Naive B cell (primary cell): ENCODE data around the gene UQCRC2. TPM values are rescaled to one million over a fixed set of nuclear protein-coding genes. Genes with fewer than 3 reads are reported as not detected.
"Not testable (repeated sequence)": the region's sequence is repeated elsewhere in the genome, so short reads cannot be mapped to it uniquely, and the experiment has no call there.

ENCODE experiments used
- ATAC-seq, 2 donors: fragments of 150-1000 bp; cut with Tn5 transposase; 2 replicates each; pipeline ENCODE4 v1.10.0; 2021; ENCODE audit warnings: low read depth in 2 of 2, mild to moderate bottlenecking in 2 of 2, moderate library complexity in 2 of 2
- DNase-seq: peaks from one replicate; pipeline ENCODE4 v3.0.0; 2022
- H3K27ac Mint-ChIP-seq, 6 donors: one replicate each; pipeline ENCODE4 v1.8.0; 2020 to 2022; ENCODE audit warnings: mild to moderate bottlenecking in 6 of 6, mixed read lengths in 6 of 6, moderate library complexity in 5 of 6, inconsistent platforms in 2 of 6
- H3K27me3 Mint-ChIP-seq, 3 donors: one replicate each; pipeline ENCODE4 v1.8.0; 2021 to 2022; ENCODE audit warnings: mixed read lengths in 3 of 3, mild to moderate bottlenecking in 1 of 3
- H3K36me3 Mint-ChIP-seq, 2 donors: one replicate each; pipeline ENCODE4 v1.8.0; 2020 to 2022; ENCODE audit warnings: mixed read lengths in 2 of 2, inconsistent platforms in 1 of 2, mild to moderate bottlenecking in 1 of 2
- H3K4me1 Mint-ChIP-seq, 3 donors: one replicate each; pipeline ENCODE4 v1.8.0; 2020 to 2022; ENCODE audit warnings: mixed read lengths in 3 of 3, inconsistent platforms in 1 of 3, mild to moderate bottlenecking in 1 of 3, moderate library complexity in 1 of 3
- H3K4me3 Mint-ChIP-seq, 8 donors: one replicate each; pipeline ENCODE4 v1.8.0; 2020 to 2022; ENCODE audit warnings: mild to moderate bottlenecking in 8 of 8, mixed read lengths in 8 of 8, moderate library complexity in 8 of 8, inconsistent platforms in 2 of 8
- H3K9me3 Mint-ChIP-seq, 7 donors: one replicate each; pipeline ENCODE4 v1.8.0; 2020 to 2022; ENCODE audit warnings: mixed read lengths in 7 of 7, mild to moderate bottlenecking in 5 of 7, inconsistent platforms in 2 of 7, moderate library complexity in 1 of 7
- polyA plus RNA-seq, 6 donors: library from polyadenylated mRNA; unstranded; fragments of 300-500 nt; fragmentation: Illumina TruSeq; gene quantifications; one replicate each; pipeline ENCODE4 v1.2.3, GENCODE V29; 2021; ENCODE audit warnings: low read depth in 6 of 6

The UQCRC2 gene
- polyA plus RNA-seq: 100 to 1,000 TPM; 153 to 292 (median 181) TPM

DNA sequence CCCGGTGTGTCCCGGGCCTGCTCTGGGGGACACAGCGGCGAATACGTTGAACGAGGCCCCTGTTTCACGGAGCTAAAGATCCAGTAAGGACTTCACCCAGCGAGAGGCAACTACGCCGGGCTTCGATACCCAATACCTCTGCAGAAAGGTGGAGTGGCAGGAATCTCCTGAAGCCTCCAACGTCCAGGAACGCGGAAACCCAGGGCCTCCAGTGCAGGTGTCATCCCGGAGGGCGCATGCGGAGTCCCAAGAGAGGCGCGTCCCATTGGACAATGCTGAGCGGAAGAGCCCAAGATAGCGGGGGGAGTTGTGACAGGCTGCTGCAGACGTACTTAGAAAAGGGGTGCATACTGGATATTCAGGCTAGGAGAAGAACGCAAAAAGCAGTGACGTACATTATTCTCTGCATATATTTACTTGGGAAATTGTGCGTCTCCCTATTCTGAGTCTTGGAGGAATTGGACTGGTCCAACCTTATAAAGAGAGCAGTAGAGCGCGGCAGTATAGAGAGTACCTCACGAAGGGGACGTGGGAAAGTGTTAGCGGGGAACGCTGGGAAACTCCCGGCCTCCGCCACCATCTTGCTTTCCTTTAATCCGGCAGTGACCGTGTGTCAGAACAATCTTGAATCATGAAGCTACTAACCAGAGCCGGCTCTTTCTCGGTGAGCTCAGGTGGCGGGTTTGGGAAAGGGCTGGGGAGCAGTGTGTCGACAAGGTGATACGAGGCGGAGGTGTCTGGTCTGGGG lies at the start of gene UQCRC2:
Gene UQCRC2 (plus strand): TSS at position 569 of the 748 bp plus-strand sequence. CDS start 63 bp downstream, at position 632.
- Mint-ChIP-seq H3K9me3 (no peaks in the 10 kb centered on the region), H3K4me3 (peak within 1 kb of the TSS; percentile 95 to 100 (median 99)), H3K27ac (peak within 1 kb of the TSS; percentile 99 to 100 (median 100)), H3K27me3 (no peaks in the 10 kb centered on the region), H3K4me1 (peaks cover 42 to 82% (median 44%) of the 10 kb centered on the region in 3 donors), H3K36me3 (peaks cover 0 to 7% of the 10 kb centered on the region in 2 donors)
- peak; percentile 86 for DNase-seq
- ATAC-seq: peak; percentile 83 to 85

DNA sequence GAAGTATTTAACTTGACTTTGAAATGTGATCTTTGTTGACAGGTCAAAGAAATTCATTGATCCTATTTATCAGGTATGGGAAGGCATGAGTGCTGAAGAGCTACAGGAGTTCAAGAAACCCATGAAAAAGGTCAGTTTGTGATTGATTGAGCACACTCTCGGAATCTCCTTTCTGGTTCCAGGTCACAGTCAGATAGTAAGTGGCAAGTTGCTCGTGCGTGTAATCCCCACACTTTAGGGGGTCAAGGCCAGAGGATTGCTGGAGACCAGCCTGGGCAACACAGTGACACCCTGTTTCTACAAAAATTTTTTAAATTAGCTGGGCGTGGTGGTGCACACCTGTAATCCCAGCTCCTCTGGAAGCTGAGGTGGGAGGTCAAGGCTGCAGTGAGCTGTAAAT lies 20.5 kb upstream of the UQCRC2 start:
- not testable (repeated sequence) for DNase-seq, H3K27me3 Mint-ChIP-seq

DNA sequence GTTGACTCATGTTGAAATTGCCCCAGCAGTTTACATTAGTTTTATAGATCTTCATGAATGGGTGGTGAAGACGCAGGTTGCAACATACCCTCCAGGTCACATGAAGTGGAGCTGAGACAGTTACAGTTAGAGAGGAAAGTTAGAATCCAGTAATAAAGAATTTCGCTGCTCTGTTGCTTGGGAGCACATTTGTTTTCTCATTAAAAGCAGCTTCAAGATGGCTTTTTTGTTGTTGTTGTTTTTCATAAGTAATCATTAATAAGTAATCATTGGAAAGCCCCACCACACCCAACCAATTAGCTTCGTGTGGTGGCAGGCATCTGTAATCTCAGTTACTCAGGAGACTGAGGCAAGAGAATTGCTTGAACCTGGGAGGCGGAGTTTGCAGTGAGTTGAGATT lies 19.8 kb upstream of the UQCRC2 start:
- H3K27ac Mint-ChIP-seq, H3K27me3 Mint-ChIP-seq, H3K4me3 Mint-ChIP-seq, H3K4me1 Mint-ChIP-seq, H3K9me3 Mint-ChIP-seq, H3K36me3 Mint-ChIP-seq, DNase-seq, ATAC-seq: not testable (repeated sequence)

More for the DNA sequence above, 20.5 kb upstream of the UQCRC2 start:
- H3K4me3 Mint-ChIP-seq, H3K27ac Mint-ChIP-seq, ATAC-seq, H3K36me3 Mint-ChIP-seq, H3K9me3 Mint-ChIP-seq, H3K4me1 Mint-ChIP-seq: not testable (repeated sequence)

DNA sequence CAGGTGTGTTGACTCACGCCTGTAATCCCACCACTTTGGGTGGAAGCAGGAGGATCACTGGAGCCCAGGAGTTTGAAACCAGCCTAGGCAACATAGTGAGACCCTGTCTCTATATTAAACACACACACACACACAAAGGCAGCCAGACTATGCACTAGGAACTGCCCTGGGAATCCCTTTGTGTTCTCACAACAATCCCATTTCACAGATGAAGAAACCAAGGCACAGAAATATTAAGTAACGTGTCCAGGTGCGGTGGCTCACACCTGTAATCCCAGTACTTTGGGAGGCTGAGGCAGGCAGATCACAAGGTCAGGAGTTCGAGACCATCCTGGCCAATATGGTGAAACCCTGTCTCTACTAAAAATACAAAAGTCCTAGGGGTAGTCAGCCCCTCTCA lies 19.4 kb upstream of the UQCRC2 start:
- not testable (repeated sequence) for H3K9me3 Mint-ChIP-seq, H3K27me3 Mint-ChIP-seq, DNase-seq, H3K4me1 Mint-ChIP-seq, ATAC-seq, H3K4me3 Mint-ChIP-seq, H3K36me3 Mint-ChIP-seq
- H3K27ac Mint-ChIP-seq: peak overlapping the region in 1 of 6 donors; percentile 71

DNA sequence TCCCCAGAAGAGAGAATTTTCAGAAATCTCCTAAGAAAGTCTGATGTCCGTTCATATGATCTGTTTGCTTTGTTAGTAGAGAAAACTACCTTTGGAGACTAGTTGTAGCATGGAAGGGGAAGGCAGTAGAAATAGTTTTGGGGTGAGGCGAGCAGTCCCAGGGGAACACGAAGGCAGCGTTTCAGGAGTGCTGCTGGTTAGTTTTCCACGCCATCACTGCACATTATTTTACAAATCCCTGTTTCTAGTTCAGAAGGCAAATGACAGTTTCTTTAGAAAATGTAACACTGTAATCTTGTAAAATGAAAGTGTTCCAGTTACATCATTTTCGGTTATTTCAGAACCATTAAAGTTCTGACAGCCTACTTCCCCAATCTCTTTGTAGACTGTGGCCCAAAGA lies 16.9 kb upstream of the UQCRC2 start:
- H3K4me1 Mint-ChIP-seq, H3K9me3 Mint-ChIP-seq, ATAC-seq, DNase-seq, H3K27ac Mint-ChIP-seq, H3K36me3 Mint-ChIP-seq, H3K4me3 Mint-ChIP-seq, H3K27me3 Mint-ChIP-seq: not testable (repeated sequence)

DNA sequence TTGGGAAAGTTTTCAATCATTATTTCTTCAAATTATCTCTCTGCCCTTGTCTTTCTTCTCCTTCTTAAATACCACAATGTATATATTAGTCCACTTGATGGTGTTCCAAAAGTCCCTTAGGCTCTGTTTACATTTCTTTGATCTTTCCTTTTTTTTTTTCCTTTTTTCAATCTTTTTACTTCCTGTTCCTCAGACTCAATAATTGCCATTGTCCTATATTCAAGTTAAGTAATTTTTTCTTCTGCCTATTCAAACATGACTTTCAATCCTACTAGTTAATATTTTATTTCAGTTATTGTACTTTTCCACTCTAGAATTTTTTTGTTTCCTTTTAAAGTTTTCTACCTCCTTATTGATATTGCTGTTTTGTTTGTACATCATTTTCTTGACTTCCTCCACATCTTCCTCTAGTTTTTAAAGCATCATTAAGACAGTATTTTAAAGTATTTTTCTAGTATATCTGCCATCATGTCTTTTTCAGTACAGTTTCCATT lies 15.8 kb upstream of the UQCRC2 start:
- no peak for ATAC-seq
- no peak for DNase-seq
- Mint-ChIP-seq H3K27me3 (peaks cover 0 to 7% (median 0%) of the 10 kb centered on the region in 3 donors), H3K36me3 (no peaks in the 10 kb centered on the region), H3K4me3 (no peak overlapping the region), H3K9me3 (no peaks in the 10 kb centered on the region), H3K27ac (peak overlapping the region in 2 of 6 donors; percentile 67 to 77), H3K4me1 (peaks cover 6 to 8% (median 8%) of the 10 kb centered on the region in 3 donors)

DNA sequence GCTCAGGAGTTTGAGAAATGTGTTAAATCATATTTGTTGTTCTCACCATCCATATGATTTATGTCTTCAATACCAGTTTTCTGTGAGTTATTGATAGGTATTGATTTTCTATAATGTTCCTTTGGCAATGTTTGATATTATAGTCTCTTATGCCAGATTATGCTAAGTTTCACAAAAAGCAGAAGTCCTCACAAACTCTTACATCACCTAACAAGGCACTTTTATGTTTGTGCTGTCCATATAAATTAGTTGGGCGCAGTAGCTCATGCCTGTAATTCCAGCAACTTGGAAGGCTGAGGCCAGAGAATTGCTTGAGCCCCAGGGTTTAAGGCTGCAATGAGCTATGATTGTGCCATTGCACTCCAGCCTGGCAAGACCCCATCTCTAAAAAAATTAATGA lies 12.6 kb upstream of the UQCRC2 start:
- no peak overlapping the region for H3K4me3 Mint-ChIP-seq
- H3K9me3 Mint-ChIP-seq: peaks cover 0 to 3% (median 0%) of the 10 kb centered on the region in 7 donors
- no peaks in the 10 kb centered on the region for H3K27me3 Mint-ChIP-seq
- no peaks in the 10 kb centered on the region for H3K36me3 Mint-ChIP-seq
- no peak for ATAC-seq
- DNase-seq: no peak
- H3K4me1 Mint-ChIP-seq: no peaks in the 10 kb centered on the region
- no peak overlapping the region for H3K27ac Mint-ChIP-seq

DNA sequence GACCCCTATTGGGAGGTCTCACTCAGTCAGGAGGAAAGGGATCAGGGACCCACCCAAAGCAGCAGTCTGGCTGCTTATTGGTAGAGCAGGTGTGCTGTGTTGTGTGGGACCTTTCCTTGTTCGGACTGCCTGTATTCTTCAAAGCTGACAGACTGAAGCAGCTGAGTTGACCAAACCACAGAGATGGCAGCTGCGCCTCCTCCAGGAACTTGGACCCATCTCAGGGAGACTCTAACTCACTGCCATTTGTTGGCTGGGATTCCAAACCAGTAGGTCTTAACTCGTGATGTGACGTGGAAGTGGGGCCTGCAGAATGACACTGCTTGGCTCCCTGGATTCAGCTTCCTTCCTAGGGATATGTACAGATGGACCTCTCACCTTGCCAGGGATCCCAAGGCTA lies 9.6 kb upstream of the UQCRC2 start:
- peaks cover 0 to 3% (median 0%) of the 10 kb centered on the region in 7 donors for H3K9me3 Mint-ChIP-seq
- H3K27ac Mint-ChIP-seq: no peak overlapping the region
- H3K27me3 Mint-ChIP-seq: no peaks in the 10 kb centered on the region
- H3K4me3 Mint-ChIP-seq: no peak overlapping the region
- DNase-seq (no peak), ATAC-seq (no peak)
- peaks cover 8 to 11% (median 11%) of the 10 kb centered on the region in 3 donors for H3K4me1 Mint-ChIP-seq
- H3K36me3 Mint-ChIP-seq: no peaks in the 10 kb centered on the region

DNA sequence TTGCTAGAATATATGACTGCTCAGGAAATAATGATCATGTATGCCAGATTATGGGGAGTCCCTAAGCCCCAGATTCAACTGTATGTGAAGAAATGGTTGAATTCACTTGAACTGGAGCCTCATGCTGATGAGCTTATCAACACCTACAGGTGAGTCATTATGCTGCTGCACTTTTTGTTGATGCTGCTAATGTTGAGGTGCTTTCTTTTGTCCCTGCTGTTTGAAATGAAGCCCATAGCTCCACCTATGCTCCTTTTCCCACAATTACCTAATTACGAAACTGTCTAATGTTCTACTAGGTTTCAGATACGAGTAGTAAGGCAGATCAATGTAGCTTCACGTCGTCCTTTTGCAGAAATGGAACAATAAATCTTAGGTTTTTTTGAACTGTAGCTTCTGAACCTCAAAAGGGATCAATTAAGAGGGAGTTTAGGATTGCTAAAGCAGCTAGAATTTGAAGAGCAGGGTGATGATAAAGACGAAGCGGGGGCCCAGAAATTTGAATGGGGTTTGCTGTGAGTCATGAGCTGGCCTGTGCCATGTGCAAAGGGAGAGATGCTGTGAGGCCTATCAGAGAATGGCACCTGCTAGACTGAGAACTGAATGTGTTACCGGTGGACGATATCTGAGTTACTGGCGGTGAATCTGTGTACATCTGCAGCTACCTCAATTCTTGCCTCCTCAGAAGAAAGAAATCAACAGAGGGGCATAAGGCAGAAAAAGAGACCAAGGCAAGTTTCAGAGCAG lies 6.1 kb upstream of the UQCRC2 start:
- Mint-ChIP-seq H3K27ac (peak overlapping the region in 3 of 6 donors; percentile 5 to 90 (median 44)), H3K9me3 (peaks cover 0 to 3% (median 0%) of the 10 kb centered on the region in 7 donors), H3K27me3 (no peaks in the 10 kb centered on the region), H3K36me3 (no peaks in the 10 kb centered on the region), H3K4me1 (peaks cover 25 to 44% (median 27%) of the 10 kb centered on the region in 3 donors), H3K4me3 (peak overlapping the region in 1 of 8 donors; percentile 71)
- DNase-seq: no peak
- ATAC-seq: no peak

DNA sequence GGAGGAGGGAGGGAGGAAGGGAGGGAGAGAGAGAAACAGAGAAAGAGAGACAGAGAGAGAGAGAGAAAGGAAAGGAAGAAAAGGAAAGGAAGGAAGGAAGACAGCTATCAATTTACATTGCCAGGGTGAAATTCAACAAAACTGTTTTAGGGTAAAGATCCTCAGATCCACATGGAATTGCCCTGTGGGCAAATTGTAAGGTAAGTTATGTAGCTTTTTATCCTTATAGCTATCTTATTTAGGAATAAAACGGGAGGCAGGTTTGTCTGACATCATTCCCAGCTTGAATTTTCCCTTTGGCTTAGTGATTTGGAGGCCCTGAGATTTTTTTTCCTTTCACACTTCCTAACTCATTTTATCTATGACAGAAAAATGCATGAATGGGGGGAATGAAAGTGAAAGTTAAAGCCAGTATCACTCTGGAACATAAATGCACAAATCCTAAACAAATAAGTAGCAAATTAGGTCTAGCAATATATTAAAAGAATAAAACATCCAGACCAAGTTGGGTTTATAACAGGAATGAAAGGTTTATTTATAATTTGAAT lies 3.4 kb upstream of the UQCRC2 start:
- H3K4me3 Mint-ChIP-seq: peak overlapping the region in 2 of 8 donors; percentile 15 to 56
- peaks cover 37 to 65% (median 42%) of the 10 kb centered on the region in 3 donors for H3K4me1 Mint-ChIP-seq
- DNase-seq (no peak), ATAC-seq (no peak)
- H3K27ac Mint-ChIP-seq: peak overlapping the region; percentile 6 to 85 (median 55)
- H3K27me3 Mint-ChIP-seq: no peaks in the 10 kb centered on the region
- no peaks in the 10 kb centered on the region for H3K9me3 Mint-ChIP-seq
- no peaks in the 10 kb centered on the region for H3K36me3 Mint-ChIP-seq

DNA sequence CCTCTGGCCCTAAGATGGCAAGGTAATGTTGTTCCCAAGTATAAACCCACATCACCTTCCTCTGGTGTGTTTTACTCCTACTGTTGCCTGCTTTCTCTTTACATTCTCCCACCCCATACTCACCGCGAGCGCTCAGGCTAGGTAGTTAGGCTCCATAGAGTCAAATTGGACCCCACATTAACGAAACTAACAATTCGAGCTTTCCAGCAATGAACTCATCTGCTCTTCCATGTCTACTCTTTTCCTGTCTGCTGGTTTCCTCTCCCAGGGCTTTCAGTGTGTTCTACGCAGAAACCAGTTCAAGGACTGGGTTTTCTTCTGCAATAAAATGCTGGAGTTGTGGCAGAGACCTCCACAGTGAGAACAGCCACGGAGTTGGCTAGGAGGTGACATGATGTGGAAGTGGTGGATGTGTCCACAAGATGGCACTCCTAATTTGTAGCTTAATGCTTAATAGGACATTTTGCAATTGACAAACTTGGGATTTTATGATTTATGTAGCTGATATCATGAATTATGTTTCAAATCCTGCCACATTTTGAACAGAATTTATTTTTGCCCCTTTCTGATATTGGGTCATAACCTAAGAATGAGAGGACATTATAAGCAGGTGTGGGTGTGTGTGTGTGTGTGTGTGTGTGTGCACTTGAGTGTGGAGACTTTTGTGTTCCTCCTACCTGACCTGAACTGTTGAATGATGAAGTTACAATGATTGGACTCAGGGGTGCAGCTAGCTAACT lies 2.2 kb upstream of the UQCRC2 start:
- Mint-ChIP-seq H3K4me3 (peak overlapping the region; percentile 60 to 99 (median 80)), H3K9me3 (no peaks in the 10 kb centered on the region), H3K36me3 (no peaks in the 10 kb centered on the region), H3K27me3 (no peaks in the 10 kb centered on the region), H3K27ac (peak overlapping the region; percentile 81 to 97 (median 92)), H3K4me1 (peaks cover 42 to 75% (median 43%) of the 10 kb centered on the region in 3 donors)
- DNase-seq: no peak
- no peak for ATAC-seq

DNA sequence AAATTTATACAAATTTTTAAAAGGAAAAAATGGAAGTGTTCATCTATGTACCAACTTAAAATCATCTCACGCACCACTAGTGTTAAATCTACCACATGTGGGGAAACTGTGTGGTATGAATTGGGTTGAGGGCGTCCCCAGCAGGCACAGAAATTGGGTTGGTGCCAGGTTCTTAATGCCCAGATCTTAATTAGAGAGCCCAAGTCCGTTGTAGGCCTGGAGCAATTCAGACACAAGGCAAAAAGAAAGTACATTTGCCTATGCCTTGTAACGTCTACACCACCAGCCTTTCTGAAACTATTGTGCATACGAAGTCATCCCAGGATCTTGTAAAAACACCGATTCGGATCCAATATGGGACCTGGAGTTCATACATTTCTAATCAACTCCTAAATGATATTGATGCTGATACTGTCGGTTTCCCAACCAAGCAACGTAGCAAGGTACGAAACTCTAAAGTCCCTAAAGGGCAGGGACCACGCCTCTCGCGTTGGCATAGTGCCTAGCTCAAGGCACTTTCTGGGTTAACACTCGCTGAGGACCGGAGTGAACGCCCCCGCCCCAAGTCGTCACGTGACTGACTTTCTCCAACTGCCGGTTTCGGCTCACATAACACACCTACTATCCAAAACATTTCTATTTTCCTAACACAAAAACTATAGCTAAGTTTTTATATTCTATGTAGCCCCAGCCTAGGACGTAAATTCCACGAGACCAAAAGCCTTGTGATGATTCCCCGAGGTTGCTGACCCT lies 945 bp upstream of the UQCRC2 start:
- H3K27me3 Mint-ChIP-seq: no peaks in the 10 kb centered on the region
- ATAC-seq: peak; percentile 59 to 60
- peak overlapping the region; percentile 99 to 100 (median 100) for H3K27ac Mint-ChIP-seq
- DNase-seq: peak; percentile 74
- peaks cover 0 to under 1% of the 10 kb centered on the region in 2 donors for H3K36me3 Mint-ChIP-seq
- no peaks in the 10 kb centered on the region for H3K9me3 Mint-ChIP-seq
- H3K4me3 Mint-ChIP-seq: peak overlapping the region; percentile 95 to 100 (median 99)
- H3K4me1 Mint-ChIP-seq: peaks cover 39 to 79% (median 44%) of the 10 kb centered on the region in 3 donors
